ENCODE results near the gene ADGRA3. TPM values are rescaled to one million over a fixed set of nuclear protein-coding genes. Genes with fewer than 3 reads are reported as not detected.

ADGRA3 gene
- polyA plus RNA-seq, 1 donor from 2014 or later: 40.5 TPM

- no peaks in the 10 kb centered on the region for H3F3A ChIP-seq (ENCODE audit: insufficient read depth, low read length, poor library complexity, severe bottlenecking)
- H3K4me3 ChIP-seq (ENCODE audit: low read length): no peak overlapping the region
- H2AFZ ChIP-seq (ENCODE audit: low read depth, low read length): no peak overlapping the region
- H3K9ac ChIP-seq (ENCODE audit: low read length): no peak overlapping the region
- H3K27ac ChIP-seq (ENCODE audit: low read length): no peak overlapping the region
- TF ChIP-seq POLR2AphosphoS5 (IDR thresholded peaks at IDR 0.05) (no peak), SMC3 (conservative IDR thresholded peaks at IDR 0.05; ENCODE audit: poor library complexity) (no peak), MXI1 (conservative IDR thresholded peaks at IDR 0.05; ENCODE audit: poor library complexity, severe bottlenecking) (no peak)
- no peaks in the 10 kb centered on the region for H3K9me3 ChIP-seq (ENCODE audit: low read length)
- no peaks in the 10 kb centered on the region for H3K36me3 ChIP-seq (ENCODE audit: insufficient read depth, low read length)
- no peaks in the 10 kb centered on the region for H3K9me2 ChIP-seq (ENCODE audit: insufficient read depth, low read length)
- no peaks in the 10 kb centered on the region for H3K79me2 ChIP-seq (replicated peaks; ENCODE audit: insufficient read depth, low read length)
- H3K4me2 ChIP-seq (ENCODE audit: low read length): no peak overlapping the region
- H4K20me1 ChIP-seq (ENCODE audit: insufficient read depth): no peaks in the 10 kb centered on the region
- no peaks in the 10 kb centered on the region for H3K27me3 ChIP-seq (ENCODE audit: insufficient read depth, low read depth, low read length)
Measured at GRCh38 chr4:22348410-22348809, 167.5 kb downstream of the ADGRA3 start.

- H3F3A ChIP-seq (ENCODE audit: insufficient read depth, low read length, poor library complexity, severe bottlenecking): no peaks in the 10 kb centered on the region
- H3K4me3 ChIP-seq (ENCODE audit: low read length): no peak overlapping the region
- H2AFZ ChIP-seq (ENCODE audit: low read depth, low read length): no peak overlapping the region
- no peak overlapping the region for H3K4me2 ChIP-seq (ENCODE audit: low read length)
- no peaks in the 10 kb centered on the region for H3K27me3 ChIP-seq (ENCODE audit: insufficient read depth, low read depth, low read length)
- no peaks in the 10 kb centered on the region for H3K36me3 ChIP-seq (ENCODE audit: insufficient read depth, low read length)
- H3K9me3 ChIP-seq (ENCODE audit: low read length): no peaks in the 10 kb centered on the region
- no peaks in the 10 kb centered on the region for H4K20me1 ChIP-seq (ENCODE audit: insufficient read depth)
- no peaks in the 10 kb centered on the region for H3K79me2 ChIP-seq (replicated peaks; ENCODE audit: insufficient read depth, low read length)
- no peaks in the 10 kb centered on the region for H3K9me2 ChIP-seq (ENCODE audit: insufficient read depth, low read length)
- TF ChIP-seq SMC3 (conservative IDR thresholded peaks at IDR 0.05; ENCODE audit: poor library complexity) (no peak), RAD21 (conservative IDR thresholded peaks at IDR 0.05) (no peak)
- no peak overlapping the region for H3K27ac ChIP-seq (ENCODE audit: low read length)
- no peak overlapping the region for H3K9ac ChIP-seq (ENCODE audit: low read length)
Measured at GRCh38 chr4:22345678-22346077, 170.2 kb downstream of the ADGRA3 start.

- H2AFZ ChIP-seq (ENCODE audit: low read depth, low read length): no peak overlapping the region
Measured at GRCh38 chr4:22345055-22345454, 170.8 kb downstream of the ADGRA3 start.

More at GRCh38 chr4:22345055-22345454, 170.8 kb downstream of the ADGRA3 start:
- Histone ChIP-seq H3K27ac (ENCODE audit: low read length) (no peak overlapping the region), H3K9me2 (ENCODE audit: insufficient read depth, low read length) (no peaks in the 10 kb centered on the region), H3K4me3 (ENCODE audit: low read length) (no peak overlapping the region), H3K4me2 (ENCODE audit: low read length) (no peak overlapping the region), H3K27me3 (ENCODE audit: insufficient read depth, low read depth, low read length) (no peaks in the 10 kb centered on the region), H3K9me3 (ENCODE audit: low read length) (no peaks in the 10 kb centered on the region), H3F3A (ENCODE audit: insufficient read depth, low read length, poor library complexity, severe bottlenecking) (no peaks in the 10 kb centered on the region), H3K36me3 (ENCODE audit: insufficient read depth, low read length) (no peaks in the 10 kb centered on the region), H3K79me2 (replicated peaks; ENCODE audit: insufficient read depth, low read length) (no peaks in the 10 kb centered on the region), H4K20me1 (ENCODE audit: insufficient read depth) (no peaks in the 10 kb centered on the region), H3K9ac (ENCODE audit: low read length) (no peak overlapping the region)
- TF ChIP-seq TAF1 (IDR thresholded peaks at IDR 0.05; ENCODE audit: low read depth): no peak
- no peak for TF ChIP-seq EZH2 (IDR thresholded peaks at IDR 0.05; ENCODE audit: borderline replicate concordance, insufficient read depth, low read length, poor library complexity, severe bottlenecking)
- no peak for TF ChIP-seq CTCF (IDR thresholded peaks at IDR 0.05; ENCODE audit: poor library complexity, severe bottlenecking)
- no peak for TF ChIP-seq RAD21 (conservative IDR thresholded peaks at IDR 0.05)
- no peak for TF ChIP-seq REST (IDR thresholded peaks at IDR 0.05; ENCODE audit: borderline replicate concordance)
- TF ChIP-seq EP300 (conservative IDR thresholded peaks at IDR 0.05; ENCODE audit: poor library complexity, severe bottlenecking): no peak
- no peak for TF ChIP-seq POLR2AphosphoS5 (IDR thresholded peaks at IDR 0.05)
- no peak for TF ChIP-seq SMC3 (conservative IDR thresholded peaks at IDR 0.05; ENCODE audit: poor library complexity)
- TF ChIP-seq MXI1 (conservative IDR thresholded peaks at IDR 0.05; ENCODE audit: poor library complexity, severe bottlenecking): no peak
